OCI-LY3 (cell line): ENCODE results near the gene SYNE2.

Source experiments
- H2AFZ ChIP-seq: fragments of 200-600, 300-600 bp; shearing (Covaris generic); 2 replicates; pipeline ENCODE4 v1.6.0; 2014; ENCODE audit warnings: antibody characterized with exemption, low read depth, low read length
- H3K27ac ChIP-seq: fragments of 200-600, 300-600 bp; sonication (generic); 2 replicates; pipeline ENCODE4 v1.5.1; 2014; ENCODE audit warnings: mild to moderate bottlenecking, low read length, moderate library complexity, mixed read lengths
- H3K27me3 ChIP-seq: fragments of 200-600, 300-600 bp; sonication (generic); 2 replicates; pipeline ENCODE4 v1.6.1; 2014; ENCODE audit warnings: low read depth, low read length, mixed read lengths
- H3K36me3 ChIP-seq: fragments of 200-600, 300-600 bp; sonication (generic); replicated peaks from 2 replicates; pipeline ENCODE3; 2014; ENCODE audit warnings: low read depth, low read length, mixed read lengths
- H3K4me1 ChIP-seq: fragments of 300-600, 200-600 bp; sonication (generic); 2 replicates; pipeline ENCODE4 v1.6.1; 2014; ENCODE audit warnings: low read length, mixed read lengths
- H3K4me2 ChIP-seq: fragments of 200-600, 300-600 bp; sonication (generic); 2 replicates; pipeline ENCODE4 v1.6.1; 2014; ENCODE audit warnings: low read length, mixed read lengths
- H3K4me3 ChIP-seq: fragments of 300-600, 200-600 bp; sonication (generic); 2 replicates; pipeline ENCODE4 v1.5.1; 2014; ENCODE audit warnings: antibody characterized with exemption, mild to moderate bottlenecking, low read length, moderate library complexity
- H3K79me2 ChIP-seq: fragments of 300-600, 200-600 bp; shearing (Covaris generic); 2 replicates; pipeline ENCODE4 v1.6.1; 2014; ENCODE audit warnings: mild to moderate bottlenecking, low read length, mixed read lengths
- H3K9ac ChIP-seq: fragments of 300-600, 200-600 bp; shearing (Covaris generic); 2 replicates; pipeline ENCODE4 v1.6.0; 2014; ENCODE audit warnings: mild to moderate bottlenecking, low read length, moderate library complexity
- H3K9me3 ChIP-seq: fragments of 200-600, 300-600 bp; shearing (Covaris generic); 2 replicates; pipeline ENCODE4 v1.6.1; 2014; ENCODE audit warnings: low read length, mixed read lengths; ENCODE audit not compliant: insufficient read depth
- H4K20me1 ChIP-seq: fragments of 200-600, 300-600 bp; sonication (generic); 2 replicates; pipeline ENCODE4 v1.6.1; 2016; ENCODE audit warnings: low read length, mixed read lengths; ENCODE audit not compliant: insufficient read depth
- CTCF ChIP-seq: fragments of 200-600, 300-600 bp; sonication (generic); IDR thresholded peaks from 2 replicates; pipeline ENCODE4 v1.5.1; 2014; ENCODE audit warnings: antibody characterized with exemption, low read length, low read depth
- EZH2phosphoT487 ChIP-seq: fragments of 200-600 bp; shearing (Covaris generic); IDR thresholded peaks from 2 replicates; pipeline ENCODE4 v1.6.1; 2018; ENCODE audit warnings: antibody characterized with exemption, mixed run types, low read depth

The SYNE2 gene

GRCh38 chr14:64088647-64088964 is 235.8 kb downstream of the SYNE2 start:
- Histone ChIP-seq H4K20me1 (no peaks in the 10 kb centered on the region), H3K36me3 (no peaks in the 10 kb centered on the region), H3K4me2 (no peak overlapping the region), H3K9ac (no peak overlapping the region), H2AFZ (no peak overlapping the region), H3K27me3 (no peaks in the 10 kb centered on the region), H3K9me3 (no peaks in the 10 kb centered on the region), H3K79me2 (no peaks in the 10 kb centered on the region), H3K4me3 (no peak overlapping the region), H3K27ac (no peak overlapping the region), H3K4me1 (no peaks in the 10 kb centered on the region)
- TF ChIP-seq CTCF = no peak
- no peak for TF ChIP-seq EZH2phosphoT487

GRCh38 chr14:64089920-64090319 is 237.1 kb downstream of the SYNE2 start:
- H3K9ac ChIP-seq = no peak overlapping the region
- H2AFZ ChIP-seq = no peak overlapping the region
- TF ChIP-seq EZH2phosphoT487 (no peak), CTCF (no peak)

DNA sequence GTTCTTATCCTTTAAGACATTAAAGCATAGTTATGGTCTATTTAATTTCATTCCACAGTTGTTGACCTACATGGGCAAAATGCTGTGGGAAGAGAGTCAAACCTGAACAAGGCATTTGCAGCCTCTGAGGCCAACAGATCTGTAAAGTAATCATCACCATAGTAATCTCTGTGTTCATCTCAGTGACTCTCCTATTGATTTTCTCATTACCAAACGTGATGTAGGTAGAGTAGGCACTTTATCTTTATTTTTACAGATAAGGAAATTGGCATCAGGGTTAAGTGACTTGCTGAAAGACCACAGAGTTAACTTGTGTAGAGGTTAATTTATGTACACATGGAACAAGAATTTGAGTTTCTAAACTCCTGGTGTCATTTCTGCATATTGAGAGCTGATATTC is 238.4 kb downstream of the SYNE2 start:
- Histone ChIP-seq H3K27ac (no peak overlapping the region), H3K4me2 (no peak overlapping the region), H3K36me3 (no peaks in the 10 kb centered on the region), H3K27me3 (no peaks in the 10 kb centered on the region), H3K4me1 (no peaks in the 10 kb centered on the region), H4K20me1 (no peaks in the 10 kb centered on the region), H3K4me3 (no peak overlapping the region), H3K9ac (no peak overlapping the region), H3K79me2 (no peaks in the 10 kb centered on the region), H2AFZ (no peak overlapping the region), H3K9me3 (no peaks in the 10 kb centered on the region)
- TF ChIP-seq EZH2phosphoT487 (no peak), CTCF (no peak)

More at GRCh38 chr14:64089920-64090319, 237.1 kb downstream of the SYNE2 start:
- H3K27ac ChIP-seq = no peak overlapping the region
- no peaks in the 10 kb centered on the region for H3K4me1 ChIP-seq
- H4K20me1 ChIP-seq = no peaks in the 10 kb centered on the region
- H3K27me3 ChIP-seq = no peaks in the 10 kb centered on the region
- H3K79me2 ChIP-seq = no peaks in the 10 kb centered on the region
- no peaks in the 10 kb centered on the region for H3K9me3 ChIP-seq
- no peaks in the 10 kb centered on the region for H3K36me3 ChIP-seq
- no peak overlapping the region for H3K4me3 ChIP-seq
- no peak overlapping the region for H3K4me2 ChIP-seq

GRCh38 chr14:64092338-64092737 is 239.5 kb downstream of the SYNE2 start:
- Histone ChIP-seq H3K27me3 (no peaks in the 10 kb centered on the region), H3K36me3 (no peaks in the 10 kb centered on the region), H3K9me3 (no peaks in the 10 kb centered on the region), H3K4me2 (no peak overlapping the region), H3K27ac (no peak overlapping the region), H3K4me3 (no peak overlapping the region), H3K4me1 (no peaks in the 10 kb centered on the region), H3K9ac (no peak overlapping the region), H2AFZ (no peak overlapping the region), H3K79me2 (no peaks in the 10 kb centered on the region), H4K20me1 (no peaks in the 10 kb centered on the region)
- TF ChIP-seq EZH2phosphoT487 (no peak), CTCF (no peak)
